ENCODE results near the gene MTRF1. TPM values are rescaled to one million over a fixed set of nuclear protein-coding genes. Genes with fewer than 3 reads are reported as not detected.

MTRF1 gene
- polyA plus RNA-seq, 2 of the 4 experiments (the other 2 are of a cell fraction): 9.1 to 16.1 TPM

DNA sequence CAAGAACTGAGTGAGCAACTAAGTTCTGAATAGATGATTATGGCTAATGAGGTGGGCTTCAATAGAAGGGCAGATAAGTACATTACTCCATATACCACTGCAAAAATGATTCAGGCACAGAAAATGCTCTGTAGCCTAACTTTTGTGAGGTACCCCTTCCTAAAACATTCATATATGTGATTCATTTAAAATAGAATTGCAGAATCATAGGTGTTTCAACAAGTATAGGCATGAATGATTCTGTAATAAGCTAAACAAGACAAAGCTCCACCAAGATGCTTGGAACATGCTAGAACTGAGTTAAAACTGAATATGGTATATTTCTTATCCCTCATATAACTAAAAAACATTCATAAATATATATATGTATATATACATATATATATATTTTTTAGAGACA, 81.1 kb downstream of the MTRF1 start:
- CTCF ChIA-PET: no interaction called here

DNA sequence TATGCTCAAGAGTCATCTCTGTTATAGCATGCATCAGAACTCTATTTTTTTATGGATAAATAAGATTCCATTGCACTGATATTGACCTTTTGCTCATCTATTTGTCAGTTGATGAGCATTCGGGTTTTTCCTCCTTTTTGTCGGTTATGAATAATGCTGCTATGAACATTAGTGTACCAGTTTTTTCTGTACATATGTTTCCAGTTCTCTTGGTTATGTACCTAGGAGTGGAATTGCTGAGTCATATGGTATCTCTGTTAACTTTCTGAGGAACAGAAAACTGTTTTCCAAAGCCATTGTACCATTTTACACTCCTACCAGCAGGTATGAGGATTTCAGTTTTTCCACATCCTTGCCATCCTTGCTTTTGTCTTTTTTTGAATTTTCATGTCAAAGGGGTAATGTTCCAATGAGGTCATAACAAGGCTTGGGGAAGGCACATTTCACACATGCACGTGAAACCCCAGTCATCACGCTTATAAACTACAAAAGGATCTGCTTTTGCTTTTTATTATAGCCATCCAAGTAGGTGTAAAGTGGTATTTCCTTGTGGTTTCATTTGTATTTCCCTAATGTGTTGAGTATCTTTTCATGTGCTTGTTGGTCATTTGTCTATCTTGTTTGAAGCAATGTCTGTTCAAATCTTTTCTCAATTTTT, 83.7 kb downstream of the MTRF1 start:
- no peak for FAIRE-seq
- H3K4me1 ChIP-seq: peaks cover 15% of the 10 kb centered on the region
- 55% methylated on average over 4 of the region's 4 CpGs for WGBS (ENCODE audit: missing lambda C conversion rate)
- peak overlapping the region; percentile 58 to 61 for H3K27ac ChIP-seq
- H3K9me3 ChIP-seq: no peaks in the 10 kb centered on the region
- ATAC-seq: no peak
- H3K4me3 ChIP-seq: no peak overlapping the region
- DNase-seq (ENCODE audit: low read depth in 1 of 2, low spot score in 1 of 2): no peak
- peak overlapping the region; percentile 40 for H3K4me2 ChIP-seq
- ChIA-PET POLR2A (no interaction called here), CTCF (interaction anchor here (0.9 kb wide), 1 partner anchor 125 kb away, joined by 3 read pairs; no protein-coding TSS in a partner anchor)
- no peak for TF ChIP-seq TFCP2L1 (CRISPR knock-in tag; IDR thresholded peaks at IDR 0.05)
- TF ChIP-seq SREBF2 (IDR thresholded peaks at IDR 0.05): no peak
- TF ChIP-seq ZC3H11A (IDR thresholded peaks at IDR 0.05): no peak
- TF ChIP-seq TP53 (CRISPR knock-in tag; IDR thresholded peaks at IDR 0.05): no peak
- TF ChIP-seq, protein P1, sequence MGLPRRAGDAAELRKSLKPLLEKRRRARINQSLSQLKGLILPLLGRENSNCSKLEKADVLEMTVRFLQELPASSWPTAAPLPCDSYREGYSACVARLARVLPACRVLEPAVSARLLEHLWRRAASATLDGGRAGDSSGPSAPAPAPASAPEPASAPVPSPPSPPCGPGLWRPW (IDR thresholded peaks at IDR 0.05): no peak
- TF ChIP-seq EHF (CRISPR knock-in tag; IDR thresholded peaks at IDR 0.05): no peak
- TF ChIP-seq NR3C1 (IDR thresholded peaks at IDR 0.05): no peak
- TF ChIP-seq MAFK (IDR thresholded peaks at IDR 0.05; ENCODE audit: partially characterized antibody): peak; percentile 88
- TF ChIP-seq FOSB (CRISPR knock-in tag; IDR thresholded peaks at IDR 0.05): no peak
- no peak for TF ChIP-seq SMC3 (IDR thresholded peaks at IDR 0.05)
- no peak for TF ChIP-seq NPAS2 (CRISPR knock-in tag; IDR thresholded peaks at IDR 0.05; ENCODE audit: borderline replicate concordance)
- TF ChIP-seq NFE2L2 (conservative IDR thresholded peaks at IDR 0.05; ENCODE audit: low read length): peak; percentile 68
- no peak for TF ChIP-seq MAZ (IDR thresholded peaks at IDR 0.05; ENCODE audit: borderline replicate concordance, low read depth, low read length)

More for the DNA sequence above, 81.1 kb downstream of the MTRF1 start:
- TF ChIP-seq KDM5A (IDR thresholded peaks at IDR 0.05): no peak
- no peak for TF ChIP-seq E2F6 (IDR thresholded peaks at IDR 0.05; ENCODE audit: borderline replicate concordance, low read depth)
- no peak for TF ChIP-seq MAZ (IDR thresholded peaks at IDR 0.05; ENCODE audit: borderline replicate concordance, low read depth, low read length)
- TF ChIP-seq ZSCAN20 (CRISPR knock-in tag; IDR thresholded peaks at IDR 0.05): no peak
- TF ChIP-seq POLR2AphosphoS2 (conservative IDR thresholded peaks at IDR 0.05; ENCODE audit: low read length): no peak
- TF ChIP-seq ZFP36 (IDR thresholded peaks at IDR 0.05; ENCODE audit: borderline replicate concordance, partially characterized antibody): no peak
- no peak for TF ChIP-seq ZC3H11A (IDR thresholded peaks at IDR 0.05)
- TF ChIP-seq CHD4 (IDR thresholded peaks at IDR 0.05; ENCODE audit: borderline replicate concordance): no peak
- TF ChIP-seq BHLHE40 (IDR thresholded peaks at IDR 0.05; ENCODE audit: low read depth, low read length): no peak
- TF ChIP-seq JUNB (IDR thresholded peaks at IDR 0.05): no peak
- no peak for TF ChIP-seq MAX (IDR thresholded peaks at IDR 0.05)
- TF ChIP-seq EHF (CRISPR knock-in tag; IDR thresholded peaks at IDR 0.05): no peak
- TF ChIP-seq RFX5 (IDR thresholded peaks at IDR 0.05): no peak
- TF ChIP-seq CBX8 (IDR thresholded peaks at IDR 0.05): no peak
- TF ChIP-seq HOXB13 (CRISPR knock-in tag; IDR thresholded peaks at IDR 0.05; ENCODE audit: low read depth): no peak
- no peak for TF ChIP-seq HDAC2 (IDR thresholded peaks at IDR 0.05)
- TF ChIP-seq EP300 (IDR thresholded peaks at IDR 0.05): no peak
- TF ChIP-seq USF2 (IDR thresholded peaks at IDR 0.05): no peak
- no peak for TF ChIP-seq SMC3 (IDR thresholded peaks at IDR 0.05)
- TF ChIP-seq, protein P2, sequence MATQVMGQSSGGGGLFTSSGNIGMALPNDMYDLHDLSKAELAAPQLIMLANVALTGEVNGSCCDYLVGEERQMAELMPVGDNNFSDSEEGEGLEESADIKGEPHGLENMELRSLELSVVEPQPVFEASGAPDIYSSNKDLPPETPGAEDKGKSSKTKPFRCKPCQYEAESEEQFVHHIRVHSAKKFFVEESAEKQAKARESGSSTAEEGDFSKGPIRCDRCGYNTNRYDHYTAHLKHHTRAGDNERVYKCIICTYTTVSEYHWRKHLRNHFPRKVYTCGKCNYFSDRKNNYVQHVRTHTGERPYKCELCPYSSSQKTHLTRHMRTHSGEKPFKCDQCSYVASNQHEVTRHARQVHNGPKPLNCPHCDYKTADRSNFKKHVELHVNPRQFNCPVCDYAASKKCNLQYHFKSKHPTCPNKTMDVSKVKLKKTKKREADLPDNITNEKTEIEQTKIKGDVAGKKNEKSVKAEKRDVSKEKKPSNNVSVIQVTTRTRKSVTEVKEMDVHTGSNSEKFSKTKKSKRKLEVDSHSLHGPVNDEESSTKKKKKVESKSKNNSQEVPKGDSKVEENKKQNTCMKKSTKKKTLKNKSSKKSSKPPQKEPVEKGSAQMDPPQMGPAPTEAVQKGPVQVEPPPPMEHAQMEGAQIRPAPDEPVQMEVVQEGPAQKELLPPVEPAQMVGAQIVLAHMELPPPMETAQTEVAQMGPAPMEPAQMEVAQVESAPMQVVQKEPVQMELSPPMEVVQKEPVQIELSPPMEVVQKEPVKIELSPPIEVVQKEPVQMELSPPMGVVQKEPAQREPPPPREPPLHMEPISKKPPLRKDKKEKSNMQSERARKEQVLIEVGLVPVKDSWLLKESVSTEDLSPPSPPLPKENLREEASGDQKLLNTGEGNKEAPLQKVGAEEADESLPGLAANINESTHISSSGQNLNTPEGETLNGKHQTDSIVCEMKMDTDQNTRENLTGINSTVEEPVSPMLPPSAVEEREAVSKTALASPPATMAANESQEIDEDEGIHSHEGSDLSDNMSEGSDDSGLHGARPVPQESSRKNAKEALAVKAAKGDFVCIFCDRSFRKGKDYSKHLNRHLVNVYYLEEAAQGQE (IDR thresholded peaks at IDR 0.05): no peak
- no peak for FAIRE-seq
- H3K4me2 ChIP-seq: no peak overlapping the region
- no peaks in the 10 kb centered on the region for H3K9me3 ChIP-seq
- no peak overlapping the region for H3K4me3 ChIP-seq
- no peak for DNase-seq (ENCODE audit: low read depth in 1 of 2, low spot score in 1 of 2)
- ATAC-seq: no peak
- POLR2A ChIA-PET: no interaction called here
- no peak overlapping the region for H3K27ac ChIP-seq
- H3K4me1 ChIP-seq: peaks cover 15% of the 10 kb centered on the region
